ENCODE measurements around the gene BROX.

- TF ChIP-seq CTCF (IDR thresholded peaks at IDR 0.05) (no peak), POLR2A (IDR thresholded peaks at IDR 0.05) (no peak), EP300 (IDR thresholded peaks at IDR 0.05) (no peak)
Observed at GRCh38 chr1:222739929-222740328, 27.6 kb downstream of the BROX start.
